Head of caudate nucleus (tissue), 42 donors: ENCODE results near the gene ENTPD6.
"Not testable (repeated sequence)": the region's sequence is repeated elsewhere in the genome, so short reads cannot be mapped to it uniquely, and the experiment has no call there.

Experiments used
- DNase-seq, 42 donors: peaks; one replicate each; pipeline versions ENCODE4 v3.0.0 to v3.0.0-alpha.2; 2020 to 2021; ENCODE audit warnings: mixed read lengths in 7 of 42
- intact Hi-C: fragments of 100-400 bp; cut with DNase I; formaldehyde crosslinking; loops from one replicate; pipeline ENCODE4 v1.15.0; 2022

Gene ENTPD6

DNA sequence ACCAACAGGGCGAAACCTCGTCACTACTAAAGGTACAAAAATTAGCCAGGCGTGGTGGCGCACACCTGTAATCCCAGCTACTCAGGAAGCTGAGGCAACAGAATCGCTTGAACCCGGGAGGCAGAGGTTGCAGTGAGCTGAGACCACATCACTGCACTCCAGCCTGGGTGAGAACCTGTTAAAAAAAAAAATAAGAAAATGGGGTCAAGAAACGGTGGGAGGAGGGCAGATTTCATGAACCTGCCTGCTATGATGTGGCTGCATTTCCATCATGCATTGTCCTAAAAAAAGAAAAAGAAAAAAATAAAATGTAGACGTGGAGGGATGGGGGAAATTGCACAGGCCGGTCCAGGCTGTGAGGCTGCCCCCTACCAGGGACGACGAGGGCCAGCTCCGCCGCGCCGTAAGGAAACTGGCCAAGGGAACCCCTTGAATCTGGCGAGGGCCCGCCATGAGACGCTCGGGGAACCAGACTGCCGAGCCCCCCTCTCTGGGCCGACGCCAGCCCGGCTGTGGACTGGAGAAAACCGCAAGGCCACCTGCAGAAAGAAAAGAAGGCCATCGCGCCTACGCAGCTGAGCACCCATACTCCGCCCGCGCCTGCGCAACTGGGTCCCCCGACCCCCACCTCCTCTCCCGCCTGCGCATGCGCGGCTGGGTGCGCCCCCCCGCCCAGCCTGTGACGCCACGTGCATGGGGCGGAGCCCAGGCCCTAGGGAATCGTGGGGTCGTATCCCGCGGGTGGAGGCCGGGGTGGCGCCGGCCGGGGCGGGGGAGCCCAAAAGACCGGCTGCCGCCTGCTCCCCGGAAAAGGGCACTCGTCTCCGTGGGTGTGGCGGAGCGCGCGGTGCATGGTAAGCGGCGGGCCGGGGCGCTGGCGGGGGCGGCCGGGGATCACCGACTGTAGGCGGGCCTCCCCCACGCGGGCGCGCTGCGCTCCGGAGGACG lies at the start of gene ENTPD6:
Gene ENTPD6, plus strand, starts transcription at position 699 of the 948 bp plus-strand sequence. CDS start 10,825 bp downstream, outside the sequence.
- peak; percentile 77 to 96 (median 92) for DNase-seq
- intact Hi-C loops = loop anchor here (5.0 to 10.0 kb wide), 3 partner anchors 52 to 203 kb away; partner anchors contain the start of genes APMAP and PYGB

DNA sequence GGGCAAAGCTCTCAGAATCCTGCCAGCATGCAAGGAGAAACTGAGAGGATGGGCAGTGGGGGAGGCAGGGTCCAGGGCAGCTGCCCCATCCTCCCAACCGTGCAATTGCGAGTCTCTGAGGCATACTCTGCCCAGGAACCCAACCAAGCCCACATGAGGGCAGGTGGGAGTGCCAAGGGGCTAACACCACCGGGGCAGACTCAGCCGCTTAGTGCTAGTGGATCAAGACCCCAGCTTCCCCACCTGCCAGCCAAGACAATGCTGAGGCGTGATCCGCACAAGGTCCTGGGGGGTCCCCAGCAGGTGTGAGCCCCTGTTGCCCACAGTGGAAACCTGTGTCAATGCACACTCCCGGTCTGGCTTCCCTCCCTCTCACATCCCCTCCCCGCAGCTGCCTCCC lies 48.5 kb upstream of the ENTPD6 start:
- intact Hi-C loops = no loop called here
- no peak for DNase-seq

DNA sequence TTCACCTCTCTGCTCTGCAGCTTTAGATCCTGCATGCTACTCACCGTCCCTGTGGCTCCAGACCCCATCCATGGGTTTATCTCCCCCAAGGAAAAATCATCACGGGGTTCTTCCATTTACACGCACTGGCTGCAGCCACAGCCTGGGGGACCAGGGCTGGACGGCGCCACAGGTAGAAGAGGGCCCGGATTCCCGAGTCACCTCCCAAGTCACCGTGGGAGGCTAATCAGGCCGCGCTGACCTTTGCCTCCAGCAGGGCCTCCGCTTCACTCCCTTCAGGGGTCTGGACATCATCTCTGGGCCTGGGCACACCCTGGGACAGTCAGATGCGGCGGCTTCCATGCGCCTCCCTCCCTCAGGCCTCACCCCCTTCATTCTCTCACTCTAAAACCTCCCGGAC lies 47.8 kb upstream of the ENTPD6 start:
- intact Hi-C loops = no loop called here

DNA sequence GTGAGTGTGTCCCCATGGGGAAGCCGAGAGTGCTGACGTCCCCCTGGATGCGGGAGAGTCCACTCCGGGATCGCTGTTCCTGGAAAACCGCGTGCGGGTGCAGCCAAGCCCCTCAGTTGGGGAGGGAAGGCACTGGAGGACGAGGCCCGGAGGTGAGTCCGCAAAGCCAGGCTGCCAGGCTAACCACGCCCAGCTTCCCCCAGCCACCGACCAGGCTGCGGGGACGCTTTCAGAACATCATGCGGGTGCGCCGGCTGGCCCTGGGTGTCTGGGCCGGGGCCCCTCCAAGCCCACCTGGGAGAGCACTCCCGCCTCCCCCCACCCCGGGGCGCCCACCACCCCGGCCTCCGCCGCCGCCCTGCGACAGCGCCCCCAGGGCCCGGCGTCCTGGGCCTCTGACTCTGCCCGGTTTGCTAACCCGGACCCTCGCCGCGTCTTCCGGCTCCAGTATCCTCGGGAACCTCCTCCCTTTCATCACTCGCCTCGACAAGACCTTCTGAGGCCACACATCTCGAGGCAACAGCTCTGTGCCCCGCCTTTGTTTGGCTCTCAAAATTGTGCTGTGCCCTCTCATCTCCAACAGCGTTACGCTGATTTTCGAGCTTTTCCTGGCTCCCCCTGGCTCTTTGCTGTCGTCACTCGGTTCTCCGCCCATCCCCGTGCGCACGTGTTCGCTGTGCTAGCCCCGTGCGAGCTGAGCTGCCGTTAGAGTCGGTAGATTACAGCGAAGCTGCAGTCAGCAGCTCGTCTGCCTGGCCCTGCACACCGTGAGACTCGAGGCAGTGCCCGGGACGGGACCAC lies 47.1 kb upstream of the ENTPD6 start:
- intact Hi-C loops = no loop called here
- DNase-seq = peak; percentile 54 to 92 (median 78)

More for the DNA sequence above, 47.8 kb upstream of the ENTPD6 start:
- DNase-seq = no peak

DNA sequence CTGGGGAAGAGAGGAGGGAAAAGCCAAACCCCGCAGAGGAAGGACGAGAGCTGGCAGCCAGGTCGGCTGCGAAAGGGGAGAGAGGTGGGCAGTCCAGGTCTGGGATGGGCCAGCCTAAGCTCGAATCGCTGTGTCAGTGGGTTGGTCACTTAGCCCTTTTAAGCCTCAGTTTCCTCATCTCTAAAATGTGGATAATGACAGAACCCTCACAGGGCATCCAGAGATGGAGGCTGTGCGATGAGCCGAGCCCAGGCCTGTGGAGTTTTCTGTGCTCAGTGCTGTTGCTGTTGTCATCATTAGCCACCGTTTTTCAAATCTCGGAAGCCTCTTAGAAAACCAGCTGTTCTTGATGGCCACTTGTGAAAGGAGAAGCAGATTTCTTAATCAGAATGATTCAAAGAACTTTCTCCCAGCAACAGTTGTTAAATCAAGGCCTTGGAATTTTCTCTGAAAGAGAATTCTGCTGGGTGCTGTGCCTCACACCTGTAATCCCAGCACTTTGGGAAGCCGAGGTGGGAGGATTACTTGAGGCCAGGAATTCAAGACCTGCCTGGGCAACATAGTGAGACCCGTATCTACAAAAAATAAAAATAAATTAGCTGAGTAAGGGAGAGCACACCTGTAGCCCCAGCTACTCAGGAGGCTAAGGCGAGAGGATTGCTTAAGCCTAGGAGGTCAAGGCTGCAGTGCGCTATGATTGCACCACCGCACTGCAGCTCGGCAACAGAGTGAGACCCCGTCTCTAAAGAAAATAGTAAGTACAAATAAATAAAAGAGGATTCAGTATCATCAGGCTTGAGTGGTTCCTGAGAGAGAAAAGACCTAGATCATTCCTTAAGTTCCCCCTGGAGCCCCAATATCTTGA lies 46.3 kb upstream of the ENTPD6 start:
- no peak for DNase-seq
- intact Hi-C loops = no loop called here

DNA sequence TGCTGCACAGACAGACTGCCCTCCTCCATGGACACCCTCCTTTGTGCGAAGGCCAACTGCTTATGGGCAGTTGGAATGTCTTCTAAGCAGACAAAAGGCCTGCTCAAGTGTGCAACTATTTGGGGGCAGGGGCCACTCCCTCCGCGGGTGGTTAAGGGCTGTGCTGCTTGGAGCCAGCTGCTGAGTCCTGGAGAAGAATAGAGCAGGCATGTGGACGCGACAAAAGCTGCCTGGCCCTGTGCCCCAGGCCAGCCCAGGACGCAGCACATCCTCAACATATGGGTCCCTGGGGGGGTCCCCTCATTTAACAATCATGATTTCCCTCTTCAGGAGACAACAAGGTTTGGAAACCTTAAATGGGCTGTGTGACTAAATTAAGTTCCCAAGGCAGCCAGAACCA lies 45.5 kb upstream of the ENTPD6 start:
- no peak for DNase-seq
- intact Hi-C loops = no loop called here

DNA sequence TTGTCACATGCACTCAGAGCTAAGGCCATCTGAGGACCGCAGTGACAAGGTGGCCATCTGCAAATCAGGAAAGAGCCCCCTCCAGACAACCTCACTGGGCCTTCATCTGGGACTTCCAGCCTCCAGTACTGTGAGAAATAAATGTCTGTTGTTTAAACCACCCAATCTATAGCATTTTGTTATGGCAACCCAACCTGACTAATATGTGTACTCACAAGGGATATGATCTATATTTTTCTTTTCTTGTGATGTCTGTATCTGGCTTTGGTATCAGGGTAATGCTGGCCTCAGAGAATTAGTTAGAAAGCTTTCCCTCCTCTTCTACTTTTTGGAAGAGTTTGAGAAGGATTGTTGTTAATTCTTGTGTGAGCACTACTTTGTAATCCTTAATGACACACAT lies 37.5 kb upstream of the ENTPD6 start:
- intact Hi-C loops = no loop called here
- no peak for DNase-seq

DNA sequence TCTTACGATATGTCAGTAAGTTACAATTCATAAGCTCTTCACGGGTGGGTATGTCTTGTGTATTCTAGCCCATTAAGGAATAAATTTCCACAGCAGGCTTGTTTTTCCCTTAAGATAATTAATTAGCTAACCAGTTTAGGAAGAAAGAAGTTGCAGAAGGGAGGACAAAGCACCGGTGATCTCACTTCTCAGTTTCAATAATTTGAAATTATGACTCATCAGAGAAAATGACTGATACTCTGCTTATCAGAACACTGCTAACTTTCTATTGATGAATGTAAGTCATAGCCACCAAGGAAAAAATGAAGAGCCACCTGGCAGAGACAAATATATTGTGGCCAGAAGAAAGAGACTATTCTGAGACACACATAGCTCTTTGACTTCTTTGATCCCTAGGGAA lies 35.0 kb upstream of the ENTPD6 start:
- intact Hi-C loops = no loop called here
- no peak for DNase-seq

DNA sequence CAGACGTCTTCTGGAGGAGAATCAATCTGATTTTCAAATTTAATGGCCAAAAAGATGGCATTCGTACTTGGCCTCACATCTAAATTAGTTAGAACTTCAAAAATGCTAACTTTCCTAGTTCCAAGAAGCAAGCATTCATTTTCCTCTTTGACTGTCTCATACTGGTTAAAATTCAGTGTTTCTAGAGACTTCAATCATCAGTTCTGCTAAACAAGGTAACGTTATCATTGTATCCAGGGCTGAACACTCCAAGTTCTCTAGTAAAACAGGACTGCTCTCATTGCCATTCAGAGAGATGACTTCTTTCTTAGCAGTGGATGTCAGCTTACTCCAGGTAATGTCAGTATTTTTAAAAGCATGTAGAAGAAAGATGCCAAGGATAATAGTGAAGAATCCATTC lies 34.6 kb upstream of the ENTPD6 start:
- intact Hi-C loops = no loop called here
- DNase-seq = no peak

DNA sequence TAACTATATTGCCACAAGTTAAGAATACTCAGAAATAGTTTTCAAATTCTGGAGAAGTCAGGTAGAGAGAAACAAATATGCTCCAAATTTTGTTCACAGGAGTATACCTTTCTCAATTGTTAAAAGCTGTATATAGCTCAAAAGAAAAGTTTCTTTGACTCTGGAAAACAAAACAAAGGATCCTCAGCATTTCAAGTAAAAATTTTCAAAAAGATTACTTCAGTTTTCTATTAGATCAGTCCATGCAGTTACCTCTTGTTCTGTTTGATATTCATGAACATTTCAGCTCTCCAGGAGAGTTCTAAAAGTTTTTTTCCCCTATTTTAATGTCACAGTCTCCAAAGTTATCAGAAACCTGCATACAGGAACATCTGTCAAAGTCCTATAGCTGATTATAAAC lies 30.4 kb upstream of the ENTPD6 start:
- DNase-seq = no peak
- intact Hi-C loops = no loop called here

DNA sequence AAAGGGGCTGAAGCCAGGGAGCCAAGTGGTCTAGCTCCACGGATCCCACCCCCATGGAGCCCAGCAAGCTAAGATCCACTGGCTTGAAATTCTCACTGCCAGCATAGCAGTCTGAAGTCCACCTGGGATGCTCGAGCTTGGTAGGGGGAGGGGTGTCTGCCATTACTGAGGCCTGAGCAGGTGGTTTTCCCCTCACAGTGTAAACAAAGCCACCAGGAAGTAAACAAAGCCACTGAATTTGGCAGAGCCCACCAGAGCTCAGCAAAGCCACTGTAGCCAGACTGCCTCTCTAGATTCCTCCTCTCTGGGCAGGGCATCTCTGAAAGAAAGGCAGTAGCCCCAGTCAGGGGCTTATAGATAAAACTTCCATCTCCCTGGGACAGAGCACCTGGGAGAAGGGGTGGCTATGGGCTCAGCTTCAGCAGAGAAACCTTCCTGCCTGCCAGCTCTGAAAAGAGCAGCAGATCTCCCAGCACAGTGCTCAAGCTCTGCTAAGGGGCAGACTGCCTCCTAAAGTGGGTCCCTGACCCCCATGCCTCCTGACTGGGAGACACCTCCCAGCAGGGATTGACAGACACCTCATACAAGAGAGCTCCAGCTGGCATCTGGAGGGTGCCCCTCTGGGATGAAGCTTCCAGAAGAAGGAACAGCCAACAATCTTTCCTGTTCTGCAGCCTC lies 29.3 kb upstream of the ENTPD6 start:
- intact Hi-C loops, DNase-seq: not testable (repeated sequence)

DNA sequence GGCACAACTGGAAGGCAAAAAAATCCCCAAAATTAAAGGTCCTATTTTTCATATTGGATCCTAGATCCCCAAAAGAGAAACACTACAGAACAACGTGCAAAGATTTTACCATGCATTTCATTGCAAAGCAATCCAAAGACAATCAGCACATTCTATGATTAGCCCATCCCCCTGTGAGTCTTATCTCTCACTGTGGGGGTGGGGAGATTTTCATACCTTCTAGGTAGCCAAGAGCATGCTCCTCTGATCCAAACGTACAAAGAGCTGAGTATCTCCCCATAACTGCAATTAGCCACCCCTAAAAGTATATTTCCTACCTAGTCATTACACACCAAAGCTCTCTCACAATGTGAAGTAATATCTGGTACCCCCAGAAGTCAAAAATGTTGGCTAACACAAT lies 22.2 kb upstream of the ENTPD6 start:
- intact Hi-C loops = no loop called here
- no peak for DNase-seq

DNA sequence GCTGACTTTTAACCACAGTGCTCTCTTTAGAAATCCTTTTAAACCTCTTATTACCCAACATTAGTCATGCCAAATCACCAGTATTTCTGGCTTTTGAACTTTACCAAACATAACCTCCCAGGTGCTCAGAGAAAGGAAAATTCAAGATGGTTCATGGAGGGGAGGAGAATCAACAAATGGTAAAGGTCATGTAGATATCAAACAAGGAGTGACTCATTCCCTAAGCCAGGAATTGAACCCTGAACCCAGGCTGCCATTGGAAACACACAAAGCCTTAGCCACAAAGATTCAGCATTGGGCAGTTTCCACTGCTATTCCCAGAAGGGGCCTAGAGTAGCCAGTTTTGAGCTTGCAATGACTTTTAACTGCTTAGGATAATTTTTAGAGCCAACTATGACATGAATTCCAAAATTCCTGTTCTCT lies 21.6 kb upstream of the ENTPD6 start:
- intact Hi-C loops = no loop called here
- no peak for DNase-seq

DNA sequence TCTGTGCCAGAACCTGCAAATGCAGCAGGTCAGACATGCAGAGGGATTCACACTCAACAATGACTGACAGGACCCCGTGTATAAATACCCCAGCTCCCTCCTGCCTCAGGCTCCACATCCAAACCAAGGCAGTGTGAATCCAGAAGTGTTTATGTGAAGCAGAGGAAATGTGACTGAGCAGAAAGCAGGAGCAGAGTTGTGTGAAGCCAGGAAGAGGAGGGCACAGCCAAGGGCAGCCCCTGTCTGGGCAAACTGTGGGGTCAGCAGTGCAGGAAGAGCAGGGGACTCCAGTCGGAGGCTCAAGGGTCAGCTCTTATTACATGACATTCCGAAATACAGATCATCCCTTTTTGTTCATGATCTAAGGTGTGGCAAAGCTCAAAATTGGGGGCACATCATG lies 19.3 kb upstream of the ENTPD6 start:
- intact Hi-C loops = loop anchor here (5.0 kb wide), 1 partner anchor 184 kb away; the partner anchor contains the start of gene APMAP
- no peak for DNase-seq

DNA sequence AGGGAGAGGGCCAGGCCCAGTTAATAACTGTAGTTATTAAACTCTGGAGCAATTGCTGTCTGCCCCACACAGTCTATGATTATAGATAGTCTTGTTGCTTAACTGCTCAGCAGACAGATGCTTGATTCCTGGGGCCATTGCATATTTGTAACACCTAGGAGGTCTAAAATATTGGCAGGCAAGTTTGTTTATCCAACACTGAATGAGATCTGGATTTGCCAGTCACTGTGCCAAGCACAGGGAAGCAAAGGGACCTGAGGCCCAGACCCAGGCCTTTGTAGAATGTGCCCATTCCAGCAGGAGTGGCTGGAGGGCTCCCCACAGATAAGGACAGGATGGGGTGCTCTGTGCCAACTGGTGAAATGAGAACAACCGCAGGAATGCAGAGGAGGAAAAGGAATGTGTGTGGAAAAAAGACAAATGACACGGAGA lies 17.6 kb upstream of the ENTPD6 start:
- intact Hi-C loops = loop anchor here (5.0 kb wide), 1 partner anchor 186 kb away; the partner anchor contains the start of gene APMAP
- no peak for DNase-seq

DNA sequence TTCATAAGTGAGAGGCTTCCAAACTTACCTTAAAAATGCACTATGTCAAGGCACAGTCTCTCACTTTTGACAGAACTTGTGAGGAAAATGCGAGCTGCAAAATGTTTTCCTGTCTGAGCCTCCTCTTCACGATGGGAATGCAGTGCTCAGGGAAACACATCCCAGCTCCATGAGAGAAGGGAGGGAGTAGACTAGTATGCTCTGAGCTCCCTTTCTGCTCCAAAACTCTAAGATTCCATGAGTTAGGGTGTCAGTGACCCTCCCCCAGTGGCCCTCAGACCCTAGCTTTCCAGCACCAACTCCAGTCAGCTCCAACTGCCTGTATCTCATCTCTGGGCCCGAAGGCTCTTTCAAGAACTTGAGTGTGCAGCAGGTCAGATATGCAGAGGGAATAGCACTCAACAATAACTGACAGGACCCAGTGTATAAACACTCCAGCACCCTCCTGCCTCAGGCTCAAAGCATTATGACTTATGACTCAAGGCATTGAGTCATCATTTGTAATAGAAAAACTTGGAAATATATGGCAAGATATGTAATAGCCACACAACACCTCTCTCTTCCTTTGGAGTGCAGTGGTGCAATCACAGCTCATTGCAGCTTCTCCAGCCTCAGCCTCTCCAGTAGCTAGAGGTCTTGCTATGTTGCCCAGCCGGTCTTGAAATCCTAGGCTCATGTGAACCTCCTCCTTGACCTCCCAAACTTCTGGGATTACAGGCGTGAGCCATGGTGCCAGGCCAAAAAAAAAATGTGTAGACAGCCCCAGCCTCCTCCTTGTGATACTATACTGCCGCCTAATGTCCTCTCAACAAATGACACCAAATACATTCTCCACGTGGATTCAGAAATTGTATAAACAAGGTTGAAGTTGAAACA lies 16.7 kb upstream of the ENTPD6 start:
- peak in 13 of 42 donors; percentile 6 to 62 (median 40) for DNase-seq
- intact Hi-C loops = loop anchor here (5.0 kb wide), 1 partner anchor 186 kb away; the partner anchor contains the start of gene APMAP

DNA sequence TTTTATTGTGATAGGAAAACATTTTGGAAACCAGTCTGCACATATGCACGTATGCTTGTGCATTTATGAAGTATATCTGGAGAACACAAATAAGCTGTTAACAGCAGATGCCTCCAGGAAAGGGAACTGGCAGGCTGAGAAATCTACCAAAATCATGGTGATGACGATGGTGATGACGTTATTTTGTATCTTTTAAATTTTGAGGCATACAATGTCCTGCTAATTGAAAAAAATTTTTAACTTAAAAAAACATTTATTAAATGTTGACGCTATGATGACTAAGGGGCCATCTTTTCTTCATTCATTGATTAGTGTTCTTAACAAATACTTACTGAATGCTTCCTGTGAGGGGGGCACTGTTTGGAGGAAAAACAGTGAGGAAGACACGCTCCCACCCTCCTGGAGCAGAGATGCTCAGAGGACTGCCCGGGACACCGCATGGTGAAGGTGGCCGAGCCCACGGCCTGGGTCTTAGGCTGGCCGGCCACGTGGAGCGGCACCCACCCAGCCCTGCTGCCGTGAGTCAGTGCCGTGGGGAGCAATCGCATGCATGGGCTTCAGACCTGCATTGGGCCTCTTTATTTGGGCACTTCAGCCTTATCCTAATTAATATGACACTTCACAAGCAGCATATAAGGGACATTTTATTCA lies 15.9 kb upstream of the ENTPD6 start:
- intact Hi-C loops = loop anchor here (5.0 kb wide), 1 partner anchor 187 kb away; the partner anchor contains the start of gene APMAP
- no peak for DNase-seq
